ENCODE results near the gene C9orf50. TPM values are rescaled to one million over a fixed set of nuclear protein-coding genes. Genes with fewer than 3 reads are reported as not detected.
A peak's percentile ranks its signal among the peaks of the same experiment; 100 is the strongest.

Gene C9orf50
- total and polyA plus RNA-seq, 10 donors: 0.12 to 0.46 (median 0.19) TPM; not detected in 6

- TF ChIP-seq POLR2AphosphoS5 (IDR thresholded peaks at IDR 0.05): no peak
- no peak for TF ChIP-seq POLR2A (IDR thresholded peaks at IDR 0.05)
- peaks cover 0 to 5% (median 0%) of the 10 kb centered on the region in 8 donors for H3K9me3 ChIP-seq
- H3K4me3 ChIP-seq: no peak overlapping the region
- peaks cover 0 to 39% (median 23%) of the 10 kb centered on the region in 6 donors for H3K4me1 ChIP-seq
- WGBS, 5 donors: 88 to 94% (median 92%) methylated on average over 5 of the region's 5 CpGs
- intact Hi-C loops (cut with DNase I; ENCODE audit: low total_unique reads): no loop called here
- H3K36me3 ChIP-seq: no peaks in the 10 kb centered on the region
- H3K27ac ChIP-seq: no peak overlapping the region
- no peak for DNase-seq
- H3K27me3 ChIP-seq (replicated peaks in 1 of 7): peaks cover 0 to 16% (median 5%) of the 10 kb centered on the region in 7 donors
These were observed 46.9 kb downstream of the C9orf50 start for GRCh38 chr9:129573977-129574376.

- no peaks in the 10 kb centered on the region for H3K36me3 ChIP-seq
- no peak for TF ChIP-seq POLR2AphosphoS5 (IDR thresholded peaks at IDR 0.05)
- TF ChIP-seq CTCF (IDR thresholded peaks at IDR 0.05 in 8 of 11, conservative IDR thresholded peaks at IDR 0.05 in 3 of 11): no peak
- TF ChIP-seq POLR2A (IDR thresholded peaks at IDR 0.05): no peak
- 91 to 95% (median 93%) methylated on average over 9 to 10 of the region's 10 CpGs for WGBS, 5 donors
- H3K27me3 ChIP-seq (replicated peaks in 1 of 7): peaks cover 0 to 30% (median 19%) of the 10 kb centered on the region in 7 donors
- peaks cover 0 to 5% (median 0%) of the 10 kb centered on the region in 8 donors for H3K9me3 ChIP-seq
- intact Hi-C loops (cut with DNase I; ENCODE audit: low total_unique reads): no loop called here
- H3K27ac ChIP-seq: no peak overlapping the region
- H3K4me1 ChIP-seq: peaks cover 0 to 54% (median 38%) of the 10 kb centered on the region in 6 donors
- no peak overlapping the region for H3K4me3 ChIP-seq
- no peak for DNase-seq
These were observed 48.4 kb downstream of the C9orf50 start for GRCh38 chr9:129572517-129572916.

GRCh38 chr9:129572052-129572425 lies 48.9 kb downstream of the C9orf50 start:
- Histone ChIP-seq H3K27me3 (replicated peaks in 1 of 7) (peaks cover 0 to 35% (median 19%) of the 10 kb centered on the region in 7 donors), H3K27ac (no peak overlapping the region), H3K4me3 (no peak overlapping the region), H3K36me3 (no peaks in the 10 kb centered on the region), H3K9me3 (peaks cover 0 to 5% (median 0%) of the 10 kb centered on the region in 8 donors), H3K4me1 (peaks cover 0 to 57% (median 38%) of the 10 kb centered on the region in 6 donors)
- TF ChIP-seq POLR2A (IDR thresholded peaks at IDR 0.05) (no peak), POLR2AphosphoS5 (IDR thresholded peaks at IDR 0.05) (no peak), CTCF (IDR thresholded peaks at IDR 0.05 in 8 of 11, conservative IDR thresholded peaks at IDR 0.05 in 3 of 11) (no peak)
- intact Hi-C loops (cut with DNase I; ENCODE audit: low total_unique reads): no loop called here
- WGBS, 5 donors: 95 to 99% (median 97%) methylated on average over 3 to 7 of the region's 7 CpGs
- no peak for DNase-seq

- WGBS, 5 donors: 69 to 94% (median 81%) methylated on average over 9 to 13 of the region's 13 CpGs
- H3K27ac ChIP-seq: peak overlapping the region in 5 of 8 donors; percentile 45 to 76 (median 53)
- H3K27me3 ChIP-seq (replicated peaks in 1 of 7): peaks cover 0 to 41% (median 19%) of the 10 kb centered on the region in 7 donors
- H3K4me1 ChIP-seq: peaks cover 0 to 51% (median 35%) of the 10 kb centered on the region in 6 donors
- no peak for TF ChIP-seq CTCF (IDR thresholded peaks at IDR 0.05 in 8 of 11, conservative IDR thresholded peaks at IDR 0.05 in 3 of 11)
- TF ChIP-seq POLR2AphosphoS5 (IDR thresholded peaks at IDR 0.05): no peak
- TF ChIP-seq POLR2A (IDR thresholded peaks at IDR 0.05): no peak
- H3K9me3 ChIP-seq: peaks cover 0 to 5% (median 0%) of the 10 kb centered on the region in 8 donors
- H3K36me3 ChIP-seq: no peaks in the 10 kb centered on the region
- no peak overlapping the region for H3K4me3 ChIP-seq
- intact Hi-C loops (cut with DNase I; ENCODE audit: low total_unique reads): no loop called here
- DNase-seq: no peak
These were observed 49.4 kb downstream of the C9orf50 start for GRCh38 chr9:129571298-129572051.

All from spleen (tissue), 11 donors.